H1 (cell line): ENCODE data around the gene SLX4. TPM values are rescaled to one million over a fixed set of nuclear protein-coding genes. Genes with fewer than 3 reads are reported as not detected.

Source experiments
- CTCF ChIA-PET: fragments of 300-600 bp; sonication (Branson Sonifier 250); formaldehyde crosslinking; loops from one replicate; lab custom pipeline; 2021; ENCODE audit not compliant: partially characterized antibody; lab: Charles Lee
- POLR2A ChIA-PET: fragments of 300-600 bp; sonication (Branson Sonifier 250); formaldehyde crosslinking; loops from one replicate; lab custom pipeline; 2021; ENCODE audit warnings: inconsistent platforms; ENCODE audit not compliant: partially characterized antibody; lab: Charles Lee
- DNase-seq, 2 experiments: peaks; one replicate each; pipeline versions ENCODE4 v3.0.0 to v3.0.0-alpha.2; 2010 to 2022; ENCODE audit warnings: low spot score in 2 of 2, low read depth in 1 of 2, mixed read lengths in 1 of 2
- FAIRE-seq: peaks from 2 replicates; lab custom pipeline; 2011; peaks lifted over from hg19 to GRCh38; lab: Jason Lieb, UNC
- H2AFZ ChIP-seq: 2 replicates; pipeline ENCODE4 v1.8.1; 2012; ENCODE audit warnings: low read length, inconsistent platforms
- H2AK5ac ChIP-seq: 2 replicates; pipeline ENCODE4 v1.6.1; 2013; ENCODE audit warnings: low read depth, low read length
- H2BK120ac ChIP-seq: replicated peaks from 2 replicates; pipeline ENCODE3; 2013; ENCODE audit warnings: low read depth, low read length, inconsistent platforms
- H2BK12ac ChIP-seq: 2 replicates; pipeline ENCODE4 v1.6.1; 2013; ENCODE audit warnings: low read depth, low read length
- H2BK15ac ChIP-seq: 2 replicates; pipeline ENCODE4 v1.6.1; 2013; ENCODE audit warnings: low read length
- H2BK20ac ChIP-seq: 2 replicates; pipeline ENCODE4 v1.6.1; 2013; ENCODE audit warnings: low read length
- H2BK5ac ChIP-seq: 2 replicates; pipeline ENCODE4 v1.6.1; 2013; ENCODE audit warnings: low read depth, low read length
- H3K14ac ChIP-seq: 2 replicates; pipeline ENCODE4 v1.6.1; 2013; ENCODE audit warnings: inconsistent platforms; ENCODE audit not compliant: insufficient read length
- H3K18ac ChIP-seq: 2 replicates; pipeline ENCODE4 v1.6.1; 2013; ENCODE audit warnings: low read length; ENCODE audit errors: extremely low read depth
- H3K23ac ChIP-seq: 2 replicates; pipeline ENCODE4 v1.6.1; 2013; ENCODE audit warnings: inconsistent platforms; ENCODE audit not compliant: insufficient read length
- H3K23me2 ChIP-seq: 2 replicates; pipeline ENCODE4 v1.6.1; 2013; ENCODE audit warnings: low read depth, low read length
- H3K27ac ChIP-seq: 2 replicates; pipeline ENCODE4 v1.6.1; 2011; ENCODE audit warnings: low read depth, low read length, inconsistent platforms
- H3K27me3 ChIP-seq, 4 experiments: replicated peaks in 1 of 4; 1 replicate in 1 of 4; 2 replicates in 3 of 4; pipeline versions ENCODE4 v1.6.1 to v1.8.1; 2011 to 2013; ENCODE audit warnings: low read length in 3 of 4, mild to moderate bottlenecking in 3 of 4, inconsistent platforms in 2 of 4, mixed read lengths in 2 of 4, moderate library complexity in 1 of 4; ENCODE audit not compliant: control insufficient read depth in 3 of 4, insufficient read depth in 3 of 4; ENCODE audit errors: extremely low read depth in 1 of 4
- H3K36me3 ChIP-seq, 4 experiments: 2 replicates each; pipeline versions ENCODE4 v1.6.1 to v1.8.1; 2011 to 2013; ENCODE audit warnings: mild to moderate bottlenecking in 4 of 4, low read length in 3 of 4, moderate library complexity in 2 of 4, control low read depth in 1 of 4, inconsistent platforms in 1 of 4; ENCODE audit not compliant: insufficient read depth in 4 of 4, control insufficient read depth in 2 of 4
- H3K4ac ChIP-seq: replicated peaks from 2 replicates; pipeline ENCODE3; 2013; ENCODE audit warnings: low read length, low read depth, mixed read lengths, inconsistent platforms; ENCODE audit not compliant: insufficient read length
- H3K4me1 ChIP-seq, 4 experiments: replicated peaks in 1 of 4; 1 replicate in 1 of 4; 2 replicates in 3 of 4; pipeline versions ENCODE4 v1.6.1 to v1.8.1; 2011 to 2013; ENCODE audit warnings: low read length in 3 of 4, inconsistent platforms in 2 of 4, mixed read lengths in 1 of 4; ENCODE audit not compliant: insufficient read depth in 4 of 4, control insufficient read depth in 3 of 4
- H3K4me2 ChIP-seq, 2 experiments: 2 replicates each; pipeline versions ENCODE4 v1.6.1 to v1.8.1; 2011 to 2013; ENCODE audit warnings: low read depth in 2 of 2, low read length in 2 of 2, control low read depth in 1 of 2, inconsistent platforms in 1 of 2, mild to moderate bottlenecking in 1 of 2; ENCODE audit not compliant: insufficient read depth in 1 of 2
- H3K4me3 ChIP-seq, 4 experiments: fragments of 200-600, 300-600 bp in 1 of 4; sonication (generic), shearing (Covaris generic), sonication (Bioruptor Twin) in 1 of 4; 2 replicates each; pipeline versions ENCODE4 v1.5.1 to v1.8.1; 2011 to 2016; ENCODE audit warnings: low read length in 4 of 4, low read depth in 3 of 4, control low read depth in 2 of 4, inconsistent platforms in 2 of 4, mild to moderate bottlenecking in 2 of 4, mixed read lengths in 1 of 4, moderate library complexity in 1 of 4; ENCODE audit not compliant: insufficient read depth in 2 of 4; ENCODE audit errors: extremely low read depth in 1 of 4
- H3K56ac ChIP-seq: replicated peaks from 2 replicates; pipeline ENCODE3; 2013; ENCODE audit warnings: low read depth, mild to moderate bottlenecking, mixed read lengths, low read length, inconsistent platforms; ENCODE audit not compliant: insufficient read length
- H3K79me1 ChIP-seq: 2 replicates; pipeline ENCODE4 v1.6.1; 2013; ENCODE audit warnings: low read depth, low read length, control low read depth
- H3K79me2 ChIP-seq, 2 experiments: 2 replicates each; pipeline versions ENCODE4 v1.6.1 to v1.8.1; 2012 to 2013; ENCODE audit warnings: low read length in 2 of 2, mild to moderate bottlenecking in 2 of 2, inconsistent platforms in 1 of 2; ENCODE audit not compliant: insufficient read depth in 2 of 2, control insufficient read depth in 1 of 2
- H3K9ac ChIP-seq, 4 experiments: replicated peaks in 1 of 4; 1 replicate in 1 of 4; 2 replicates in 3 of 4; pipeline versions ENCODE4 v1.6.1 to v1.8.1; 2011 to 2013; ENCODE audit warnings: low read depth in 3 of 4, low read length in 3 of 4, control low read depth in 2 of 4, mild to moderate bottlenecking in 2 of 4, moderate library complexity in 2 of 4, inconsistent platforms in 1 of 4; ENCODE audit errors: extremely low read depth in 1 of 4
- H3K9me3 ChIP-seq, 2 experiments: 2 replicates each; pipeline versions ENCODE4 v1.6.1 to v1.8.1; 2012 to 2013; ENCODE audit warnings: mild to moderate bottlenecking in 2 of 2, moderate library complexity in 2 of 2, control low read depth in 1 of 2, inconsistent platforms in 1 of 2, low read depth in 1 of 2, low read length in 1 of 2, mixed read lengths in 1 of 2; ENCODE audit not compliant: insufficient read depth in 2 of 2
- H4K20me1 ChIP-seq, 2 experiments: replicated peaks in 1 of 2; 2 replicates each; pipeline versions ENCODE3 to v1.8.1; 2011 to 2013; ENCODE audit warnings: inconsistent platforms in 2 of 2, low read length in 2 of 2, mild to moderate bottlenecking in 1 of 2; ENCODE audit not compliant: insufficient read depth in 2 of 2, control insufficient read depth in 1 of 2
- H4K5ac ChIP-seq: 2 replicates; pipeline ENCODE4 v1.6.1; 2013; ENCODE audit warnings: low read length, low read depth, mixed read lengths, inconsistent platforms; ENCODE audit not compliant: insufficient read length
- H4K8ac ChIP-seq: 2 replicates; pipeline ENCODE4 v1.8.0; 2013; ENCODE audit warnings: mild to moderate bottlenecking, moderate library complexity, low read length, inconsistent platforms; ENCODE audit not compliant: insufficient read depth; ENCODE audit errors: extremely low read depth
- H4K91ac ChIP-seq: replicated peaks from 2 replicates; pipeline ENCODE3; 2013; ENCODE audit warnings: low read length, mixed read lengths, inconsistent platforms; ENCODE audit not compliant: insufficient read length
- CEBPB ChIP-seq: IDR thresholded peaks from 2 replicates; pipeline ENCODE4 v1.6.1; 2012; ENCODE audit warnings: low read depth, low read length
- CTBP2 ChIP-seq: IDR thresholded peaks from 2 replicates; pipeline ENCODE4 v1.7.0; 2011; ENCODE audit warnings: borderline replicate concordance, mild to moderate bottlenecking, moderate library complexity, mixed read lengths, low read length; ENCODE audit not compliant: insufficient read depth, insufficient read length
- CTCF ChIP-seq, 3 experiments: IDR thresholded peaks; 1 replicate in 2 of 3; 2 replicates in 1 of 3; pipeline versions ENCODE4 v1.5.1 to v1.6.1; 2011; ENCODE audit warnings: low read length in 3 of 3, mild to moderate bottlenecking in 3 of 3, inconsistent platforms in 2 of 3, low read depth in 1 of 3, moderate library complexity in 1 of 3; ENCODE audit not compliant: insufficient read depth in 1 of 3; ENCODE audit errors: control extremely low read depth in 1 of 3
- JUND ChIP-seq: IDR thresholded peaks from 2 replicates; pipeline ENCODE4 v1.6.1; 2011; ENCODE audit warnings: mild to moderate bottlenecking, improper control_type of control experiment, low read length
- POLR2A ChIP-seq, 2 experiments: IDR thresholded peaks; 1 replicate in 1 of 2; 2 replicates in 1 of 2; pipeline ENCODE4 v1.6.1; 2011; ENCODE audit warnings: low read depth in 2 of 2, low read length in 2 of 2, mild to moderate bottlenecking in 2 of 2; ENCODE audit errors: control extremely low read depth in 1 of 2
- RNF2 ChIP-seq: fragments of 200-900, 300-1000 bp; sonication (generic); IDR thresholded peaks from 2 replicates; pipeline ENCODE4 v1.7.1; 2016; ENCODE audit warnings: borderline replicate concordance, low read depth, mild to moderate bottlenecking, antibody characterized with exemption, low read length; ENCODE audit not compliant: poor library complexity, severe bottlenecking; ENCODE audit errors: missing control alignments
- SAP30 ChIP-seq: fragments of 300-600 bp; sonication (generic); IDR thresholded peaks from 2 replicates; pipeline ENCODE4 v1.7.1; 2012; ENCODE audit warnings: low read length, moderate library complexity, mild to moderate bottlenecking, inconsistent platforms; ENCODE audit not compliant: insufficient read depth, insufficient replicate concordance
- WGBS, 2 experiments: shearing (Covaris generic) in 1 of 2; methylation state at CpG; one replicate each; pipeline versions ENCODE4 v1.1.6 to v1.1.7; 2013 to 2015; ENCODE audit warnings: low lambda C conversion rate in 2 of 2, mixed read lengths in 2 of 2, inconsistent platforms in 1 of 2, low coverage in 1 of 2, missing lambda C conversion rate in 1 of 2; ENCODE audit not compliant: insufficient replicate concordance in 2 of 2, insufficient coverage in 1 of 2, insufficient read length in 1 of 2; ENCODE audit errors: extremely low coverage in 1 of 2, missing lambda C conversion rate in 1 of 2; 5-methylcytosine and 5-hydroxymethylcytosine counted together
- polyA plus RNA-seq, 7 experiments: library from polyadenylated mRNA; depleted of rRNA in 3 of 7; stranded (reverse) in 5 of 7; unstranded in 2 of 7; fragments of >200 nt in 5 of 7; fragments of 200-250 nt in 2 of 7; gene quantifications; 1 replicate in 5 of 7; 2 replicates in 1 of 7; 4 replicates in 1 of 7; pipeline versions ENCODE4 v1.2.1 to v1.2.3, GENCODE V29; 2011 to 2013; ENCODE audit warnings: missing spikeins in 2 of 7, mixed read lengths in 2 of 7
- total RNA-seq: library from RNA; stranded (reverse); fragmentation: NEBNext Ultra II Directional; extraction: Animal tissue kit (Norgen Biotek cat#: 25700); gene quantifications from 2 replicates; pipeline ENCODE4 v1.2.1, GENCODE V29; 2021

The SLX4 gene
- total and polyA plus RNA-seq, 2 of the 8 experiments (the other 6 are each of a cell fraction or from before 2014, with no cell fraction given), result 4.4 to 11.4 TPM

GRCh38 chr16:3601614-3602319, 9.6 kb downstream of the SLX4 start:
- no peak overlapping the region for H4K5ac ChIP-seq
- H3K27ac ChIP-seq, result no peak overlapping the region
- no peaks in the 10 kb centered on the region; the same call in 1 of the 2 replicates for H3K79me1 ChIP-seq
- 94% methylated on average over 13 of the region's 13 CpGs; no CpG with 5 or more reads in 1 of the 2 experiments for WGBS, 2 experiments
- no peak overlapping the region for H4K91ac ChIP-seq
- no peak overlapping the region for H2BK20ac ChIP-seq
- FAIRE-seq, result no peak
- no peak overlapping the region for H3K18ac ChIP-seq
- ChIA-PET CTCF (no interaction called here), POLR2A (interaction anchor here (0.6 kb wide), 1 partner anchor 10 kb away, joined by 3 read pairs; no protein-coding TSS in a partner anchor)
- H3K79me2 ChIP-seq, result no peaks in the 10 kb centered on the region
- H3K14ac ChIP-seq, result no peak overlapping the region
- H3K56ac ChIP-seq, result no peak overlapping the region
- no peak overlapping the region for H3K4me2 ChIP-seq
- no peak overlapping the region for H2BK15ac ChIP-seq
- DNase-seq, result no peak
- no peak overlapping the region for H3K4me3 ChIP-seq
- H3K23me2 ChIP-seq, result no peaks in the 10 kb centered on the region
- H2BK12ac ChIP-seq, result no peak overlapping the region
- H2BK5ac ChIP-seq, result no peak overlapping the region
- TF ChIP-seq RNF2, result no peak
- no peak for TF ChIP-seq CTBP2
- no peak for TF ChIP-seq POLR2A (IDR thresholded peaks at IDR 0.05; ENCODE audit: control extremely low read depth in 1 of 2, low read depth in 2 of 2, low read length in 2 of 2)
- no peak for TF ChIP-seq JUND
- TF ChIP-seq SAP30, result no peak
- TF ChIP-seq CTCF (IDR thresholded peaks at IDR 0.05; ENCODE audit: control extremely low read depth in 1 of 3, insufficient read depth in 1 of 3, low read depth in 1 of 3, low read length in 3 of 3), result no peak
- no peak for TF ChIP-seq CEBPB
- no peak overlapping the region for H3K9ac ChIP-seq
- H3K23ac ChIP-seq, result no peak overlapping the region
- no peak overlapping the region for H2BK120ac ChIP-seq
- H4K8ac ChIP-seq, result no peak overlapping the region; the same call in 1 of the 2 replicates
- H4K20me1 ChIP-seq, result peaks cover 0 to 1% of the 10 kb centered on the region in 2 experiments
- H3K36me3 ChIP-seq, result peaks cover 0 to 31% (median 19%) of the 10 kb centered on the region in 4 experiments; a peak in 6 of 8 replicates
- no peak overlapping the region for H2AK5ac ChIP-seq
- no peaks in the 10 kb centered on the region for H3K4me1 ChIP-seq
- H3K4ac ChIP-seq, result no peak overlapping the region
- peaks cover 12 to 18% of the 10 kb centered on the region in 2 experiments for H3K9me3 ChIP-seq
- no peaks in the 10 kb centered on the region; a peak in 1 of 7 replicates for H3K27me3 ChIP-seq
- H2AFZ ChIP-seq, result no peak overlapping the region
